Embryonic facial prominence (tissue), 1 donor: ENCODE data around the gene ACTR2.
"Not testable (repeated sequence)": the region's sequence is repeated elsewhere in the genome, so short reads cannot be mapped to it uniquely, and the experiment has no call there.

Source experiments
- DNase-seq: peaks from one replicate; pipeline ENCODE4 v3.0.0-alpha.2; 2016; ENCODE audit errors: extremely low spot score

The ACTR2 gene

DNA sequence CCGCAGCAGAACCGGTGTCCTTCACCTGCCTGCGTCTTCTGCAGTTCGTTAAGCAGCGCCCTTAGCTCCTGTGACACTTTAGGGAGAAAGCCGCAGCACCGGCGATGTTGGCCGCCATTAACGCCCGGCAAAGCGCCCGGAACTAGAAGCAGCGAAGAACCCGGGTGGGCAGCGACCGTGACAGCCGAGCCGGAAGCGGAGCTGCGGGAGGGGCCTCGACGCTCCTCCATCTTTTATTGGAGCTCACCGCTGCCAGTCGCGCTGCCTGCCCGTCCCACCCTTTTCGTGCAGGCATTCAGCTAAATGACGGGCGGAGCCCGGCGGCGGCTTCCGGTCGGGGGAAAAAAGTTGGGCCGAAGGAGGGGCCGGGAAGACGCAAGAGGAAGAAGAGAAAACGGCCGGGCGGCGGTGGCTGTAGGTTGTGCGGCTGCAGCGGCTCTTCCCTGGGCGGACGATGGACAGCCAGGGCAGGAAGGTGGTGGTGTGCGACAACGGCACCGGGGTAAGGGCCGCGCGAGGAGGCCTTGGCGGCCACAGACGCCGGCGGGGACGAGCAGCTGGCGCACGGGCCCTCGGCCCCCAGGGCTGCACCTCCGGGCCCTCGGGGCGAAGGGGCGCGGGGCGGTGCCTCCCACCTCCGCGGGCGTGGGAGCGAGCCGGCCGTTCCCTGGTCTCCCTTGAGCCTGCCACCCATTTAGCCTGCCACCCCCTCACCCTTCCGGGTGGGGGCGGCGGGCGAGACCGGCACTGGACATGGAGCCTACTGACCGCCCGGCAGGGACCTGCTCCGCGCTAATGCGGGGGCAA, at the start of gene ACTR2:
Gene ACTR2 (plus strand): TSS at position 376 of the 807 bp plus-strand sequence. CDS start 79 bp downstream, at position 455.
- peak; percentile 96 for DNase-seq

- DNase-seq, result no peak
These were observed 45.1 kb upstream of the ACTR2 start for GRCh38 chr2:65182570-65182969.

DNA sequence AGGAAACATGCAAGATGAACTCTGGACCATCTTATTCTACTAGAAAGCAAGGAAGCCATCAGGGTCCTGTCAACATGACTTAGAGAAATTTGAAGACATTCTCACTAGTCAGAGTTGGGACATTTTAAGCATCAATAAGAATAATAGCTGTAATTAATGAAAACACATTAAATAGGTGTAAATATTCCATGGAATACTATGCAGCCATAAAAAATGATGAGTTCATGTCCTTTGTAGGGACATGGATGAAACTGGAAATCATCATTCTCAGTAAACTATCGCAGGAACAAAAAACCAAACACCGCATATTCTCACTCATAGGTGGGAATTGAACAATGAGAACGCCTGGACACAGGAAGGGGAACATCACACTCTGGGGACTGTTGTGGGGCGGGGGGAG, 44.2 kb upstream of the ACTR2 start:
- not testable (repeated sequence) for DNase-seq

DNA sequence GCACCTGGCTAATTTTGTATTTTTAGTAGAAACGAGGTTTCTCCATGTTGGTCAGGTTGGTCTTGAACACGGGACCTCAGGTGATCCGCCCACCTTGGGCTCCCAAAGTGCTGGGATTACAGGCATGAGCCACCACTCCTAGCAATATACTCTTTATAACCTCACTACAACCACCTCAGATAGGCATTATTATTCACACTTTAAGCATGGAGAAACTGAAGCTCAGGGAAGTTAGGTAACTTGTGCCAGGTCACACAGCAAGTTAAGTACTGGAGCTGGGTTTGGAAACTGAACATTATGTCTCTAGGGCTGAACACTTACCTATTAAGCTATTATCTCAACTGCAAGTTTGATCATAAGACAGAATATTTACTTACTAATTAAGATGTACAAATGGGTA, 42.6 kb upstream of the ACTR2 start:
- DNase-seq, result no peak

DNA sequence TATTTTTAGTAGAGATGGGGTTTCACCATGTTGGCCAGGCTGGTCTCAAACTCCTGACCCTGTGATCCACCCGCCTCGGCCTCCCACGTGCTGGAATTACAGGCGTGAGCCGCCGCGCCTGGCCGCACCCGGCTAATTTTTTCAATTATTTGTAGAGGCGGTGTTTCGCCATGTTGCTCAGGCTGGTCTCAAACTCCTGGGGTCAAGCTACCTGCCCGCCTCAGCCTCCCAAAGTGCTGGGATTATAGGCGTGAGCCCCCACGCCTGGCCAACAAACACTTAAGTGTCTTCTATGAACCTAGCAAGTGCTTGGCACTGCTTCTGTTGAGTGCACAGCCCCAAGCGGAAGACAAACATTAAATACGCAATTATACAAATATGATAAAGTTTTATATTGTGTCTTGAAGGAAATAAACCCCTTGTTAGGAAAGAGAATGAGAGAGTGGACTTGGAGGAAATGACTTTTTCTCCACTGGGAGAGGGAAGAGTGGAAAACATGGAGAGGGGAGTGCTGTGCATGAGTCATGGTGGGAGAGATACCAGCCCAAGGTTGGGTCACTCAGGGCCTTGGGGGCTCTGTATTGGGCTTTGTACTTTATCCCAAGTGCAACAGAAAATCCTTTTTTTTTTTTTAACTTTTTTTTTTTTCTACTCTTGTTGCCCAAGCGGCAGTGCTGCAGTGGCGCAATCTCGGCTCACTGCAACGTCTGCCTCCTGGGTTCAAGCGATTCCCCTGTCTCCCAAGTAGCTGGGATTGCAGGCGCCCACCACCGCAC, 41.4 kb upstream of the ACTR2 start:
- no peak for DNase-seq

DNA sequence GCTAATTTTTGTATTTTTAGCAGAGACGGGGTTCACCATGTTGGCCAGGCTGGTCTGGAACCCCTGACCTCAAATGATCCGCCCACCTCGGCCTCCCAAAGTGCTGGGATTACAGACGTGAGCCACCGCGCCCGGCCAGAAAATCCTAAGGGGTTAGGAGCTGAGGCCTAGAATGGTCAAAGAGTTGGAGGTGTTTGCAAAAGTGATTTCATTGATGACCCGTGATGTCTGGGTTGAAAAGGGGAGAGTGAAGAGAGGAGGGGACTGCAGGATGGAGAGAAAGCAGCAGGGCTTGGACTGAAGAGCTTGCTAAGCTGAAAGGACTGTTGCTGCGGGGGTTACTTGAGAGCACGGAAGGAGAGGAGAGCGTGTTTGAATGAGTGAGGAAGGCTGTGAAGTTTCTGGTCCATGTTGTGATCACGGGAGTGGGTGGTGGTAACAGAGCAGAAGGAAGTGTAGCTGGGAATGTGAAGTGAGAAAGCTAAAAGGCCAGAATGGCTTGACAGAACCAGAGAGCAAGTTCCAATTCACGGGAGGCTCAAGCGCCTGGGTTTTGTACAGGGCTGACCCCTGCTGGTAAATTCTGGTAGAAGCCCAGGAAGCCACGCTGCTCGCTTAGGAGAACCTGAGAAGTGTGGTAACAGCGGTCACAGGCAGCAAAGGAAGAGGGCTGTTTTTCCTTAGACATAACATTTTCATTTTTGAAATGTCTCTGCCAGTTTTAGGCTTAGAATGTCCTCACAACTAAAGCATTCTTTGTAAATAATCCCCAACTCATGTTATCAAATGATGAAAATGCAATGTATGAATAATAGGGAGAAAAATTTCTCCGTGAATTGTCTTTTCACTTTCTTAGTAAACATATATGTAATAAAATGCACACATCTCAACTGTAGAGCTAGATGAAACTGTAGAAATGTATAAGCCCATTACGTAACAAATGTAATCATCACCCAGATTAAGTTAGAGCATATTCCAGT, 40.5 kb upstream of the ACTR2 start:
- DNase-seq, result peak; percentile 46

DNA sequence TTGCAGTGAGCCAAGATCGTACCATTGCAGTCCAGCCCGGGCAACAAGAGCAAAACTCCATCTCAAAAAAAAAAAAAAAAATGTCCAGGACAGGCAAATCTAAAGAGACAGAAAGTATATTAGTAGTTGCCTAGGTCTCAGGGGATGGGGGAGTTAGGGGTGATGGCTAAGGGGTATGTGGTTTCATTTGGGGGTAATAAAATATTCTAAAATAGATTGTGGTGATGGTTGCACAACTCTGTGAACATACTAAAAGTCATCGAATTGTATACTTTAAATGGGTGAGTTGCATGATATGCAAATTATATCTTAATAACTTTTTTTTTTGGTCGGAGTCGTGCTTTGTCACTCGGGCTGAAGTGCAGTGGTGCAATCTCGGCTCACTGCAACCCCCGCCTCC, 34.2 kb upstream of the ACTR2 start:
- DNase-seq, result no peak

DNA sequence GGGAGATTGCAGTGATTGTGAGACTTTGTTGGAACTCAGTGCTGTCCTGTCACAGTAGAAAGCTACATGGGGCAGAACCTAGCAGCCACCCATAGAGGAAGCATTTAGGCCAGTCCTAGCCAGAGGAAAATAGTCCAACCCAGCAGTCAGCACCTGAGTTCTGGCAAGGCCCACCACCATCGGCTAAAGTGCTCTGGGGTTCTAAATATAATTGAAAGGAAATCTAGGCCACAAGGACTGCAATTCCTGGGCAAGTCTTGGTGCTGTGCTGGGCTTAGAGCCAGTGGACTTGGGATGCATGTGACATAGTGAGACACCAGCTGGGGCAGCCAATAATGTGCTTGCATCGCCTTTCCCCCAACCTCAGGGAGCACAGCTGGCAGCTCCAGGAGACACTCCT, 28.9 kb upstream of the ACTR2 start:
- no peak for DNase-seq

- no peak for DNase-seq
These were observed 28.5 kb upstream of the ACTR2 start for GRCh38 chr2:65199166-65199565.

- no peak for DNase-seq
These were observed 27.7 kb upstream of the ACTR2 start for GRCh38 chr2:65199891-65200290.

DNA sequence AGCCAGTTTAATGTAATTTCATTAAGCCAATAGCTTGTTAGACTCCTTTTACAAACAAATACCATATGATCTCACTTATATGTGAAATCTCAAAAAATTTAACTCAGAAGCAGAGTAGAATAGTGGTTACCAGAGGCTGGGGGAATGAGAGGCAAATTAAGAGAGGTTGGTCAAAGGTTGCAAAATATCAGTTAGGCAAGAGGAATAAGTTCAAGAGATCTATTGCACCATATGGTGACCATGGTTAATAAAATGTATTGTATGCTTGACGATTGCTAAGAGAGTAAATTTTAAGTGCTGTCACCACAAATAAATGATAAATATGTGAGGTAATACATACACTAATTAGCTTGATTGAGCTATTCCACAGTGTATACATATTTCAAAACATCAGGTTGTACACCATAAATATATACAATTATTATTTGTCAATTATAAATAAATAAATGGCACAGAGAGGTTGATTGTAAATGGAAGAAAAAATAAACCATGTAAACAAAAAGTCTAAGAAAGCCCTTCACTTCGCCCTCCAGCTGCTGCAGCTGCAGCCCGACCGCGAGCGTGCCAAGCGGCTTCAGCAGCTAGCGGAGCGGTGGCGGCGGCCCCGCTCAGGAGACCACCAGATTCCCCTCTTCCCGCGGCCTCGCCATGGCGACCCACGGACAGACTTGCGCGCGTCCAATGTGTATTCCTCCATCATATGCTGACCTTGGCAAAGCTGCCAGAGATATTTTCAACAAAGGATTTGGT, 23.0 kb upstream of the ACTR2 start:
- DNase-seq, result no peak

DNA sequence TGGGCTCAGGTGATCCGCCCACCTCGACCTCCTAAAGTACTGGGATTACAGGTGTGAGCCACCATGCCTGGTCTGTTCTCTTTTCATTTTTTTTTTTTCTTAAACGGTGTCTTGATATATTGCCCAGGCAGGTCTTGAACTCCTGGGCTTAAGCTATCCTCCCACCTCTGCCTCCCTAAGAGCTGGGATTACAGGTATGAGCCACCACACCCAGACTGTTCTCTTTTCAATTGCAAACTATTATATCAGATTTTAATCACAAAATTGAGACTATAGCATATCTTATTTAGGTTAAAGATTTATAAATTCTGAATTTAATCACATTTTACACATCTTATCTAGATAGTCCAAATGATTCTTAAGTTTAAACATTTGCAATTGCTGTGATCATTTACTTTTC, 15.5 kb upstream of the ACTR2 start:
- DNase-seq, result no peak

DNA sequence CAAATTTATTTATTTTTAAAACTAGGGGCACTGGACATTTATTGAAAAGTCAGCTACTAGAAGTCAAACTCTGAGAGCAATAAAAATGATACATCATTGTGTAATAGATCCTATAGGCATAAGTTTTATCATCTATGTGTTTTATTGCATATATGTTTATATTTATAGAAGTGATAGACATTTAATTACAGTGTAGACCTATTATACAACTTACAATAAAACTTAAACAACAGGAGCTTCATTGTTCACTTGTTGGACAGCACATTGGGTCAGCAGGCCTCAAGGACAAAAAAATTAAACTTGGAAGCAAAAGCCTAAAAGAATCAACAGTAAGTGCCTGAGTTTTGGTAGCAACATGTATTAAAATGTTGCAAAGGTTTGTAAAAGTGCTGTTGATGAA, 15.0 kb upstream of the ACTR2 start:
- DNase-seq, result no peak

DNA sequence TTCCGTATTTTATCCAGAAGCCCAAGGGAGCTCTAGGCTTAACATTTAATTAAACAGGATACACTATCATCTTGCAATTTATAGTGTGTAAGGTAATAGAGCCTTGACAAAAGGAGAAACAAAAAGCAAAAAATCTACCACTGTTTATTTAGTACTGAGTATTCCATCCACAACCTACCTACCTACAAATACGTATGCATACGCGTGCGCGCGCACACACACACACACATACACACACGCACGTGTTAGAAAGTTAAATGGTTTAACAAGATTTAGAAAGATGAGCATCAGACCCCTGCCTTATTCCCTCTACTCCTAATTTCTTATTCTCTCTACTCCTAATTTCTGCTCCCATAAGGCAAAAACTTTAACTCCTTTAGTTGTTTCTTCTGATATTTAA, 14.6 kb upstream of the ACTR2 start:
- no peak for DNase-seq

GRCh38 chr2:65214361-65214760, 13.3 kb upstream of the ACTR2 start:
- no peak for DNase-seq

GRCh38 chr2:65214843-65215242, 12.8 kb upstream of the ACTR2 start:
- DNase-seq, result no peak

DNA sequence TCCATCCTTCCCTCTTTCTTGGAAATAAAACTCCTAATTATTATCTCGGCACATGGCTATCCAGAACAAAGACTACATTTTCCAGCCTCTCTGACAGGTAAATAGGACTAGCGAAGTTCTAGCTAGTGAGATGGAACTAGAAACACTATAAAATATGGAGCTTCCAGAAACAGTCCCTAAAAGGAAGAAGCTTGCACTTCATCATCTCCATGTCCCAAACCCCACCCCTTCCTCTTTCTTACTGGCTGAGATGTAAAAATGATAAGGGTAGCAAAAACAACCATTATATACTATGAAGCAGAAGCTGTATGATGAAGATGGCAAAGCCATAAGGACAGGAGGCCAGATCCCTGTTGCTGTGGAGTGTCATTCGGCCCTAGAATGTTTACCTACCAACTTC, 11.7 kb upstream of the ACTR2 start:
- no peak for DNase-seq

DNA sequence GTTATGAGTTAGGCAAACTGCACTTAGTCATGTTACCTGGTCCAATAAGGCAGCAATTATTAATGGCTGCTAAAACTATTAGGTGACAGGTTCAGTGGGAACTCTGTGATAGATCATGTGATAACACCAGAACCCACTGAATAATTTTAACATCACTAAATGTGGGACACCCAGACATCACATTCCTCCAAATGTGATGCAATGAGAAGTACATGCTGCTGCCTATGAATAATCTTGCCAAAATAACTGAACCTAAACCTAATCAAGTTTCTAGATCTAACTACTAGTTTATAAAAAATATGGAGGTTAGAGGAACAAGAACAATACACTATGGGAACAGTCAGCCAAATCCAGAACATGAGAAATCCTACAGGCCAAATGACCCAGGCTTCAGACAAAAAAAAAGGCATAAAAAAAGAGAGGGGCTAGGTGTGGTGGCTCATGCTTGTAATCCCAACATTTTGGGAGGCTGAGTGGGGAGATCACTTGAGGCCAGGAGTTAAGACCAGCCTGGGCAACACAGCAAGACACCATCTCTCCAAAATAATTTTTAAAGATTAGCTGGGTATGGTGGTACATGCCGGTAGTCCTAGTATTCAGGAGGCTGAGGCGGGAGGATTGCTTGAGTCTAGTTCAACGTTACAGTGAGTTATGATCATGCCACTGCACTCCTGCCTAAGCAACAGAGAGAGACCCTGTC, 7.0 kb upstream of the ACTR2 start:
- DNase-seq, result no peak

- not testable (repeated sequence) for DNase-seq
These were observed 6.4 kb upstream of the ACTR2 start for GRCh38 chr2:65221275-65221674.

DNA sequence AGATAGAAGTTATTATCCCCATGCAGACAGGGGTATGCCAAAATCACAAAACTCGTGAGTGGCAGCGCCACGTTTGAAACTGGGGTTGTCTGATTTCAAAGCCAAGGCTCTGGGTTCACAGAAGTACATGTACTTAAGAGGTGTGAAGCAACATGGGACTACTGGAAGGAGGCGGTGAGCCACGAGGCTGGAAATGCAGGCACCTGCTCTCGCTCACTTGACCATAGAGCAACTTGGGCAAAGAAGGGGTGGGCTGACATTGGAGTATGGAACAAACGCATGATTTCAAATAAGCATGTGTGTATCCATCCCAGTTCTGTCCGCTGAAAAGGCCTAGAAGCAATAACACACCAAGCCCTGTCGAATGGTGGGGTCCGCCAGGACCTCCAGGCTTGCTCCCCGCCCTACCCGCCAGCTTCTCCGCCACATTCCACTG, 593 bp upstream of the ACTR2 start:
- DNase-seq, result no peak
